Fibroblast of mammary gland (primary cell): ENCODE results near the gene ISL1.

Experiments
- DNase-seq: peaks from one replicate; pipeline ENCODE4 v3.0.0-alpha.2; 2010; ENCODE audit warnings: low read depth
- H3K4me3 ChIP-seq: 2 replicates; pipeline ENCODE4 v1.5.1; 2011; ENCODE audit warnings: low read depth, mild to moderate bottlenecking, low read length, moderate library complexity; ENCODE audit not compliant: control insufficient read depth
- CTCF ChIP-seq: conservative IDR thresholded peaks from 2 replicates; pipeline ENCODE4 v1.5.1; 2011; ENCODE audit warnings: low read depth, low read length, inconsistent platforms; ENCODE audit not compliant: control insufficient read depth, insufficient read depth

The ISL1 gene

GRCh38 chr5:51386916-51387883, 4.0 kb downstream of the ISL1 start:
- no peak overlapping the region for H3K4me3 ChIP-seq
- TF ChIP-seq CTCF, result no peak
- DNase-seq, result no peak

- no peak overlapping the region for H3K4me3 ChIP-seq
- DNase-seq, result no peak
- no peak for TF ChIP-seq CTCF
These were observed 4.6 kb downstream of the ISL1 start for GRCh38 chr5:51387884-51388275.

- no peak overlapping the region for H3K4me3 ChIP-seq
- no peak for TF ChIP-seq CTCF
- DNase-seq, result no peak
These were observed 5.4 kb downstream of the ISL1 start for GRCh38 chr5:51388488-51389287.

- no peak for DNase-seq
- no peak for TF ChIP-seq CTCF
- no peak overlapping the region for H3K4me3 ChIP-seq
These were observed 6.0 kb downstream of the ISL1 start for GRCh38 chr5:51389288-51389576.

GRCh38 chr5:51389577-51390463, 6.6 kb downstream of the ISL1 start:
- no peak overlapping the region for H3K4me3 ChIP-seq
- no peak for DNase-seq
- TF ChIP-seq CTCF, result no peak

- no peak for TF ChIP-seq CTCF
- no peak for DNase-seq
- H3K4me3 ChIP-seq, result no peak overlapping the region
These were observed 7.9 kb downstream of the ISL1 start for GRCh38 chr5:51391175-51391574.
